HG02981 (cell line): Measurements from ENCODE around the gene CCSER1.
"Not testable (repeated sequence)": the region's sequence is repeated elsewhere in the genome, so short reads cannot be mapped to it uniquely, and the experiment has no call there.

Experiments used
- ATAC-seq: cut with Tn5 transposase; IDR thresholded peaks from one replicate; pipeline ENCODE4 v1.9.1; 2021; ENCODE audit warnings: mild to moderate bottlenecking, moderate library complexity; ENCODE audit not compliant: unreplicated experiment

The CCSER1 gene

DNA sequence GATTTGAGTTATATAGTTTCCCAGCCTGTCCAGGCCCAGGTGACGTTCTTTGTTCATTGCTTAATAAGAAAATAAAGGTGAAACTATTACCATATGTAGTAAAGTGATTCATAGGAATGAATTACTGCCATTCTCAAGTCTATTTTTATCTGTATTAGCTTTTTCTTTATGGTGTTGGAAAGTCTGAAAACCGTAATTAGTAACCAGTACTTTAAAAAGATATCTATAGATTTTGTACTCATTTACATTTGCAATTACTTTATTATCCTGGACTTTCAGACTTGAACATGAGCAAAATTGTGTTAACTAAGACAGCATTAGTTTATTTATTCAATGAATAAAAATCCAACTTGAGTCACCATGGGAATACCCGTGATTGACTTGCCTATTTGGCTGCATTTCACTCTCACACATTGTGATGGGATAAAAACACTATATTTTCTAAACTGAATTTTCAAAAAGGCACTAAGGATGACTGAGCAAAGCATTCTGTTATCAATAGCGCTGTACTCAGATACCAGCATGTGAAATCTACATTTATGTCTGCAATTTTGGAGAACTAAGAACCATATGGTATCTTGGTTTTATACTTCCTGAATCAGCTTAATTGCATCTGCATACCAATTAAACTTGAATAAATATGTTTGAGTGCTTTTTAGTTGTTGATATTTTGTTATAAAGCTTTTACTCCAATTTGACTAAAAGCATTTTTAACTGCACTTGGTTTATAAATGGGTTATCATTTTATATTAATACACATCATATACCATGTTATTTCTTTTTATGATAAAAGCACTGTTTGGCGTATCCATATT, 154.6 kb downstream of the CCSER1 start:
- ATAC-seq, result no peak

GRCh38 chr4:90290345-90290744, 163.2 kb downstream of the CCSER1 start:
- ATAC-seq, result no peak

DNA sequence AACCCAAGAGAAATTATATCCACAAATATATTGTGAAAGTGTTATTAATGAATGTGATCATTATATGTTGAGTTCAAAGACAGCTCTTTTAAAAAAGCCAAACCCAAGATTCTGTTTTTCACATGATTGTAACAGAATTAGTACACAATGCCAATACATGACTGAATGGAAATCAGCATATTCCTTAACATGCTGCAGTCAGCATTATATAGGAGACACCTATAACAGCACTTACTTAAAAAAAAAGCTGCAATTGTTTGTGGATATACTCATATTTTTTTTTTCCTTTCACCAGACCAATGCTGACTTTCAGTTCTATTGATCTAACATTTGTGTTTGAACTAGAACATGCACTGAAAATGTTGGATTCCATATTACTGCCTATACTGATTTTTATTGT, 165.2 kb downstream of the CCSER1 start:
- no peak for ATAC-seq

DNA sequence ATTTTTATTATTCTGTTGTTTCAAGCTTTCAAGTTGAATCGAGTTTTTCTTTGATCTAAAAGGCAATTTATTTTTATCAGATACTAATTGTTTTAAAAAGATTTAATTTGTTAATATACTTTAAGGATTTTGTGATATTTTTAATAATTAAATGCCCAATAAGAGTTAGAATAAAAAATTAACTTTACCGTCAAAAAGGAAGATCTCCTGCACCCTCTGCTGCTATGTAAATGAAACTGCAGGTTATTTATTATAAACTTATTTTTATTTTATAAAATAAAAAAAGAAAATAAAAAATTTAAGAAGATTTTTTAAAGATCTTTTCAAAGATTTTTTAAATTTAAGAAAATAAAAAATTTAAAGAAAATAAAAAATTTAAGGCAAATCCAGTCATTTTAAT, 166.1 kb downstream of the CCSER1 start:
- no peak for ATAC-seq

DNA sequence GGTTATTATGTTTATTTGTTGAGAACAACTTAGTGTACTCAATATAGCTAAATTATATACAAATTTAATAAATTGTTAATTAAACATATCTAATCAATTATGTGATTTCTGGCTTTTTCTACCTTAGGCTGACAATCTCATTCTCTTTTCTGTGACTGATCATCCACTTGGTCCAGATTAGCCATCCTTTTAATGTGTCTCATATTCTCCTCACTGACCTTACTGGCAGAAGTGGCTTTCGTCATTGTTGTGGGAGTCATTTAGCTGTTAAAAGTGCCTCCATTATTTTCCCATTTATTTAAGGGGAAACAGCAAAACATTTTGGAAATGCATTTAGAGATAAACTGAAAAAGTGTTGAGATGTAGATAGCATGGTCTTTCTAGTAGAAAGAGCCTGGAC, 172.2 kb downstream of the CCSER1 start:
- no peak for ATAC-seq

GRCh38 chr4:90306810-90307209, 179.6 kb downstream of the CCSER1 start:
- ATAC-seq, result no peak

GRCh38 chr4:90317140-90317539, 189.9 kb downstream of the CCSER1 start:
- not testable (repeated sequence) for ATAC-seq

GRCh38 chr4:90317785-90318184, 190.6 kb downstream of the CCSER1 start:
- ATAC-seq, result no peak

DNA sequence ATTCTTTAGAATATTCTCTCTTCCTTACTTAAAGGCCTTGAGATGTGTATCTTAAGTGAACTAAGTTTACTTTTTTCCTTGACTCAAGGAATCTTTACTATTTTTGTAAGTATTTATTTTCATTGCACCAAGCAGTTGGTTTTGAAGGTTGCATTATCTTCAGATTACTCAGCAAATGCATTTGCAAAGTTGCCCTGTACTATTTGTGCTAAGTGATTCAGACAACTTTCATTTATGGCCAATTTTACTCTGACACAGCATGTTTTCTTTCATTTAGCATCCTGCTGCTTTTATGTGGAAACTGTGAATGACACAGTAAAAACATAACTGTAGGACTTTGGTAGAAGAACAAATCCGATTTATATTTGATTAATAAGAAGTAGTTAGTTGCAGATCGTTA, 191.0 kb downstream of the CCSER1 start:
- no peak for ATAC-seq

- ATAC-seq, result no peak
Observed at GRCh38 chr4:90328558-90328957, 201.4 kb downstream of the CCSER1 start.

DNA sequence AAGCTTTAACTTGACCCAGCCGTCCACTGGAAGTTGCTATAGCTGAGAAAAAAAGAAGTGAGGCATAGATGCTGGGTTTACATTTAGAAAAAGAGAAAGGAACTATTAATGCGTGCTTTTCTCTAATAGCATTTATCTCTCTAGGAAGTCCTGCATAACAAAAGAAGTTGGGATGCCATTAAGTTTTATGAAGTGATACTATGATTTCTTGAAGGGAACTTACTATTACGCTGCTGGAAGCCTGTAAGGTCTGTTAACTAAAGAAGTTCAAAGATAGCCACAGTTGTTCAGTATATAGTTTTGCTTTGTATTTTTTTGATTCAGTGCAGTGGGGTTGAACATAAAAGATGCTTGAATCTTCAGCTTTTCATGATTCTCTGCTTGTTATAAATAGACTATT, 203.4 kb downstream of the CCSER1 start:
- no peak for ATAC-seq

GRCh38 chr4:90345549-90346215, 218.5 kb downstream of the CCSER1 start:
- ATAC-seq, result no peak

- no peak for ATAC-seq
Observed at GRCh38 chr4:90349636-90350035, 222.4 kb downstream of the CCSER1 start.

DNA sequence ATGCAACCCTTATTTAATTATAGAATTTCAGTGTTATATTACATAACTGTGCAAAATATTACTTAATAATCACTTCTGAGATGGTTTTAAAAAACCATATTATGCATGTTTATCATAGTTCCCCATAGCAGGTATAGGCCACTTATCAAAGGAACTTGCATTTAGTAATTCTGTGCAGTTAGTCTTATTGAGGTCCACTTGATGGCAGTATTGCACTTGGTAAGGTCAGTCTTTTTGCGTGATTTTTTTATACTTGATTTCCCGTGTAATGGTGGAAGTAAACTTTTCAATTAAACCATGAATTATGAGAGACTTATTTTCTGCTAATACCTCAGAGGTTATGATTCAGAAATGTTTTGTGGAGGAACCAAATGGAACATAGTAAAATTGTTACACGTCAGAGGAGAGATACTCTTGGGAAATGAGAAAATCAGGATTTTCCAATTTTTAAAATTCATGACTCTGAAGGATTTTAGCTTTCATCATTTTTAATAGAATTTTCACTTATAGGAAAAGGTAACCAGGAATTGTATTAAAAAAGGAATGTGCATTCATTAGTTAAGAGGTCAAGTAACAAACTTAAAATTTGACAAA, 230.0 kb downstream of the CCSER1 start:
- no peak for ATAC-seq

GRCh38 chr4:90375081-90375480, 247.9 kb downstream of the CCSER1 start:
- no peak for ATAC-seq

GRCh38 chr4:90393215-90393614, 266.0 kb downstream of the CCSER1 start:
- no peak for ATAC-seq

DNA sequence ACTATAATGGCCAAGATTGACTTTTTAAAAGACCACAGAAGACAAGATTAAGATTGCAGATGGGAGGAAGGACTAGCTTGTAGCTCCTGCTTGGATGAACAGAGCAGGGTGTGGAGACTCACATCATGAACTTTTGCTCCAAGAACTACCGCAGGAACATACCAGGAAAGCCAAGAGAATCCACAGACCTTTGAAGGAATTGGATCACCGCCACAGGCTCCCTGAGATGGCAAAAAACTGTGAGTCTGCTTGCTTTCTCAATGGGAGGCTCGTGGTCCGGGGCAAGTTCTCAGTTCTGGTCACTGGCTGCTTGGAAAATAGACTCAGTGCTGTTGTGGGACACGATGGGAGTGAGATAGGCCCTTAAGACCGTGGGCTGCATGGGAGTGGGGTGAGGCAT, 276.6 kb downstream of the CCSER1 start:
- ATAC-seq, result no peak

DNA sequence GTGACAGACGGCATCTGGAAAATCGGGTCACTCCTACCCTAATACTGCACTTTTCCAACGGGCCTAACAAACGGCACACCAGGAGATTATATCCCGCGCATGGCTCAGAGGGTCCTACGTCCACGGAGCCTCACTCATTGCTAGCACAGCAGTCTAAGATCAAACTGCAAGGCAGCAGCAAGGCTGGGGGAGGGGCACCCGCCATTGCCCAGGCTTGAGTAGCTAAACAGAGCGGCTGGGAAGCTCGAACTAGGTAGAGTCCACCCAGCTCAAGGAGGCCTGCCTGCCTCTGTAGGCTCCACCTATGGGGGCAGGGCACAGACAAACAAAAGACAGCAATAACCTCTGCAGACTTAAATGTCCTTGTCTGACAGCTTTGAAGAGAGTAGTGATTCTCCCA, 280.7 kb downstream of the CCSER1 start:
- not testable (repeated sequence) for ATAC-seq

DNA sequence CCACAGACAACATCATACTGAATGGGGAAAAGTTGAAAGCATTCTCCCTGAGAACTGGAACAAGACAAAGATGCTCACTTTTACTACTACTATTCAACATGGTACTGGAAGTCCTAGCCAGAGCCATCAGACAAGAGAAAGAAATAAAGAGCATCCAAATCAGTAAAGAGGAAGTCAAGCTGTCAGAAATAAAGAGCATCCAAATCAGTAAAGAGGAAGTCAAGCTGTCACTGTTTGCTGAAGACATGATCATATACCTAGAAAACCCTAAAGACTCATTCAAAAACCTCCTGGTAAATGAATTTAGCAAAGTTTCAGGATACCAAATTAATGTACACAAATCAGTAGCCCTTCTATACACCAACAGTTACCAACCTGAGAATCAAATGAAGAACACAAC, 285.6 kb downstream of the CCSER1 start:
- not testable (repeated sequence) for ATAC-seq

- no peak for ATAC-seq
Observed at GRCh38 chr4:90415116-90415515, 287.9 kb downstream of the CCSER1 start.

GRCh38 chr4:90419124-90419711, 292.0 kb downstream of the CCSER1 start:
- ATAC-seq, result peak; percentile 91

- ATAC-seq, result no peak
Observed at GRCh38 chr4:90421161-90421560, 294.0 kb downstream of the CCSER1 start.
